Esophagus muscularis mucosa (tissue), 4 donors: ENCODE data around the gene TTI1. TPM values are rescaled to one million over a fixed set of nuclear protein-coding genes. Genes with fewer than 3 reads are reported as not detected.

Experiments
- DNase-seq: peaks from one replicate; pipeline ENCODE4 v3.0.0-alpha.2; 2017; ENCODE audit errors: extremely low spot score
- H3K27ac ChIP-seq, 4 donors: fragments of 200-600 bp; sonication (generic); replicated peaks in 1 of 4; 1 replicate in 3 of 4; 2 replicates in 1 of 4; pipeline ENCODE4 v1.5.1; 2016 to 2019; ENCODE audit warnings: mild to moderate bottlenecking in 1 of 4
- H3K27me3 ChIP-seq, 4 donors: fragments of 200-600 bp; sonication (generic); one replicate each; pipeline versions ENCODE4 v1.5.1 to v1.6.0; 2016 to 2019
- H3K36me3 ChIP-seq, 4 donors: fragments of 200-600 bp; sonication (generic); one replicate each; pipeline ENCODE4 v1.5.1; 2016 to 2019
- H3K4me1 ChIP-seq, 4 donors: fragments of 200-600 bp; sonication (generic); one replicate each; pipeline ENCODE4 v1.5.1; 2016 to 2019
- H3K4me3 ChIP-seq, 4 donors: fragments of 200-600 bp; sonication (generic); 1 replicate in 2 of 4; 2 replicates in 2 of 4; pipeline ENCODE4 v1.5.1; 2016 to 2019; ENCODE audit warnings: mild to moderate bottlenecking in 4 of 4, moderate library complexity in 1 of 4
- H3K9me3 ChIP-seq, 4 donors: fragments of 200-600 bp; sonication (generic); 1 replicate in 3 of 4; 2 replicates in 1 of 4; pipeline ENCODE4 v1.5.1; 2016 to 2019
- EP300 ChIP-seq: sonication (generic); formaldehyde crosslinking; IDR thresholded peaks from one replicate; pipeline ENCODE4 v1.6.1; 2017; ENCODE audit warnings: antibody characterized with exemption
- POLR2A ChIP-seq: fragments of 450-650 bp; IDR thresholded peaks from one replicate; pipeline ENCODE4 v1.6.1; 2017; ENCODE audit warnings: antibody characterized with exemption, moderate library complexity, mild to moderate bottlenecking, low read depth
- POLR2AphosphoS5 ChIP-seq, 2 donors: sonication (generic); formaldehyde crosslinking; IDR thresholded peaks; one replicate each; pipeline ENCODE4 v1.6.1; 2017; ENCODE audit warnings: antibody characterized with exemption in 2 of 2
- WGBS: methylation state at CpG from one replicate; pipeline ENCODE4 v1.1.5; 2018; 5-methylcytosine and 5-hydroxymethylcytosine counted together
- intact Hi-C: fragments of 100-400 bp; cut with DNase I; formaldehyde crosslinking; loops from one replicate; pipeline ENCODE4 v1.15.1; 2023
- total RNA-seq, 4 donors: library from RNA; depleted of rRNA; stranded (reverse); fragments of >200 nt; gene quantifications; one replicate each; pipeline versions ENCODE4 v1.1.0 to v1.2.1, GENCODE V29; 2016
- TF ChIP-seq, protein P1 (sequence below), 3 experiments: fragments of 200-600 bp in 2 of 3; fragments of 450-650 bp in 1 of 3; sonication (generic) in 2 of 3; IDR thresholded peaks; one replicate each; pipeline ENCODE4 v1.5.1; 2017 to 2019; ENCODE audit warnings: antibody characterized with exemption in 3 of 3, mild to moderate bottlenecking in 2 of 3, moderate library complexity in 1 of 3

TTI1 gene
- total RNA-seq, 4 donors from 2014 or later = 11.3 to 14.3 (median 12.4) TPM

DNA sequence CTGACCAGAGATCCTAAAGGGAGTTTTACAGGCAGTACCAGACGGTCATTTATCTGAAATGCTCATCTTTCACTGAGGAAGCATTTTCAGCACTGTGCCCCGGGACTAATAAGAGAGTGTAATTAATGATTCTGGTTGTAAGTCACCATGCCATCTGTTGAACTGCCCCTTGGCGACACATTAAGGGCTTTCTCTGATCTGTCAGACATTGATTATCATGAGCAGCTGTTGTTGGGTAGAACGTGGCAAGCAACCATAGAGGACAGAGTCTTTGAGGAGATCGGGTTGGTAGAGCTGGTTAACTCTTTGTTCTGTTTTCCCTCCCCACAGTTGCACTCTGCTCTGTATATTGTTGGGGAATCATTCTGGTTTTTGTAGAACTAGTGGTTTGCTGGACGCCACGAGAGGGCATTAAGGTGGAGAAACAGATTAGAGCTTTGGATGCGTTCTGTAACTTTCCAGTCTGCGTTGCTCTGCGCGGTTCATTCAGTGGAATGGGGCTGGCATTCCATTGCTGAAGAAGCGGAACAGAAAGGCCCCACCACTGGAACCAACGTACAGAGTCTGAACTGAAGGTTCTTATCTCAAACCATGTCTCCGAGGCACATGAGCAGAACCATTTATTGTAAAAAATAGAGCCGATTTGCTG is 34.6 kb upstream of the TTI1 start:
- Histone ChIP-seq H3K9me3 (no peaks in the 10 kb centered on the region), H3K27ac (peak overlapping the region in 3 of 4 donors; percentile 40 to 49 (median 44)), H3K4me3 (no peak overlapping the region), H3K27me3 (no peaks in the 10 kb centered on the region), H3K4me1 (peaks cover 8 to 34% (median 30%) of the 10 kb centered on the region in 4 donors), H3K36me3 (peaks cover 12 to 89% (median 56%) of the 10 kb centered on the region in 4 donors)
- 88% methylated on average over 15 of the region's 15 CpGs for WGBS
- intact Hi-C loops = no loop called here
- TF ChIP-seq EP300 (no peak), POLR2AphosphoS5 (IDR thresholded peaks at IDR 0.05) (no peak), POLR2A (no peak)
- TF ChIP-seq, protein P1, sequence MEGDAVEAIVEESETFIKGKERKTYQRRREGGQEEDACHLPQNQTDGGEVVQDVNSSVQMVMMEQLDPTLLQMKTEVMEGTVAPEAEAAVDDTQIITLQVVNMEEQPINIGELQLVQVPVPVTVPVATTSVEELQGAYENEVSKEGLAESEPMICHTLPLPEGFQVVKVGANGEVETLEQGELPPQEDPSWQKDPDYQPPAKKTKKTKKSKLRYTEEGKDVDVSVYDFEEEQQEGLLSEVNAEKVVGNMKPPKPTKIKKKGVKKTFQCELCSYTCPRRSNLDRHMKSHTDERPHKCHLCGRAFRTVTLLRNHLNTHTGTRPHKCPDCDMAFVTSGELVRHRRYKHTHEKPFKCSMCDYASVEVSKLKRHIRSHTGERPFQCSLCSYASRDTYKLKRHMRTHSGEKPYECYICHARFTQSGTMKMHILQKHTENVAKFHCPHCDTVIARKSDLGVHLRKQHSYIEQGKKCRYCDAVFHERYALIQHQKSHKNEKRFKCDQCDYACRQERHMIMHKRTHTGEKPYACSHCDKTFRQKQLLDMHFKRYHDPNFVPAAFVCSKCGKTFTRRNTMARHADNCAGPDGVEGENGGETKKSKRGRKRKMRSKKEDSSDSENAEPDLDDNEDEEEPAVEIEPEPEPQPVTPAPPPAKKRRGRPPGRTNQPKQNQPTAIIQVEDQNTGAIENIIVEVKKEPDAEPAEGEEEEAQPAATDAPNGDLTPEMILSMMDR (IDR thresholded peaks at IDR 0.05) = no peak
- no peak for DNase-seq

DNA sequence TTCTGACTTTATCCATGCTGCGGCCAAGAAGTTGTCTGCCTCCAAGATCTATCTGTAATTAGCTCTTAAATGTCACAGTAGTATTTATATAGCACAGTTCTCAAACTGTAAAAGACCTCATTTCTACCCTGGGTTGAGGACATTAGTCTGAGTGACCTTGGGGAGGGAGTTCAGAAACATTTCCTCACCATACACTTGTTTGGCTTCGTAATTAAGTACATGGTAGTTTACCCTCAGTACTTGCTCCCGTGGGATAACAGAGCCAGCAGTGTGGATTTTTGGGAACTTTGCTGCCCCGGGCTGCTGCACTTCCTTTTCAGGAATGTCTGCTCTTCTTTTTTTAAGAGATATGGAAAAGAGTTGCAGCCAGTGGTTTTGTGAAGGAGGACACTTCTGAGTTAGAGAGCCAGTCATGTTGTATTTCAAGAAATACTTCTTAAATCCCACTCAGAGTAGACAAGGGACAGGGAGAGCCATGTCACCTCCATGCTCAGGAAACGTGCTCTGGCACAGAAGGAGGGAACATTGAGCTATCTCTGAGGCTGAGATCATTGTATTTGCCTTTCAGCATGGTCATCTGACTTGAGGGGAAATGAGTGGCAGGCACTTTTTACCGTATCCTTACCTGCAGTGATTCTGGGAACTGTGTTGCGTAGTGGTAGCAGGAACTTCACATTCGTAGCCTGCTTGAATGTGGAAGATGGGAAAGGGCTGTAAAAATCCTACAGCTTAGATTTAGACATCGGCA is 33.9 kb upstream of the TTI1 start:
- intact Hi-C loops = no loop called here
- peaks cover 12 to 96% (median 59%) of the 10 kb centered on the region in 4 donors for H3K36me3 ChIP-seq
- H3K27me3 ChIP-seq = no peaks in the 10 kb centered on the region
- H3K27ac ChIP-seq = peak overlapping the region in 3 of 4 donors; percentile 40 to 49 (median 44)
- TF ChIP-seq POLR2AphosphoS5 (IDR thresholded peaks at IDR 0.05) = no peak
- no peak for TF ChIP-seq EP300
- TF ChIP-seq POLR2A = no peak
- TF ChIP-seq, protein P1 (IDR thresholded peaks at IDR 0.05) = no peak
- peaks cover 3 to 30% (median 25%) of the 10 kb centered on the region in 4 donors for H3K4me1 ChIP-seq
- whole genome bisulfite sequencing = 71% methylated on average over 9 of the region's 9 CpGs
- H3K9me3 ChIP-seq = no peaks in the 10 kb centered on the region
- H3K4me3 ChIP-seq = no peak overlapping the region
- DNase-seq = no peak

DNA sequence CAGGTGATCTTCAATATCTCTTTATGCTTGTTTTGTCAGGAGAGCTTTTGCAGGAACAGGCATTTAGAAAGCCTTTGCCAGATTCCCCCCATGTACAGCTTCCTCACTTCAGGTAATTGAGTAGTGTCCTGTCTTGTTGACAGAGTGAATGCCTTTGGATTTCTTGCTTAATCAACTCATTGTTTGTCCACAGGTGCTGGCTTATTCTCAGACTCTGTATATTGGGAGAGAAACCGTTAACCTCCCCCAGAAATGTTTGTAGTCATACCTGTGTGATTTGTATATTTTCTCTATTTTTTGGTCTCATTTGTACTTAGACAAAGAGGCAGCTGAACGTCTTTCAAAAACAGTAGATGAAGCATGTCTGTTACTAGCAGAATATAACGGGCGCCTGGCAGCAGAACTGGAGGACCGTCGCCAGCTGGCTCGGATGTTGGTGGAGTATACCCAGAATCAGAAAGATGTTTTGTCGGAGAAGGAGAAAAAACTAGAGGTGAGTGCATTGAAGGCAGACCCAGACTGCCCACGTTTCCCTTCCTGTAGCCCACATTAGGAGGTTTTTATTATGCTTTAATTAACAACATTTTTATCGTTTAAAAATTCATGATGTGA is 32.6 kb upstream of the TTI1 start:
- TF ChIP-seq, protein P1 (IDR thresholded peaks at IDR 0.05) = no peak
- TF ChIP-seq POLR2AphosphoS5 (IDR thresholded peaks at IDR 0.05) = no peak
- no peak for TF ChIP-seq EP300
- TF ChIP-seq POLR2A = no peak
- H3K36me3 ChIP-seq = peaks cover 12 to 96% (median 60%) of the 10 kb centered on the region in 4 donors
- H3K27me3 ChIP-seq = no peaks in the 10 kb centered on the region
- 65% methylated on average over 10 of the region's 10 CpGs for WGBS
- no peak for DNase-seq
- H3K9me3 ChIP-seq = no peaks in the 10 kb centered on the region
- intact Hi-C loops = no loop called here
- H3K4me3 ChIP-seq = no peak overlapping the region
- H3K27ac ChIP-seq = peak overlapping the region in 2 of 4 donors; percentile 40 to 49
- peaks cover 3 to 33% (median 29%) of the 10 kb centered on the region in 4 donors for H3K4me1 ChIP-seq

DNA sequence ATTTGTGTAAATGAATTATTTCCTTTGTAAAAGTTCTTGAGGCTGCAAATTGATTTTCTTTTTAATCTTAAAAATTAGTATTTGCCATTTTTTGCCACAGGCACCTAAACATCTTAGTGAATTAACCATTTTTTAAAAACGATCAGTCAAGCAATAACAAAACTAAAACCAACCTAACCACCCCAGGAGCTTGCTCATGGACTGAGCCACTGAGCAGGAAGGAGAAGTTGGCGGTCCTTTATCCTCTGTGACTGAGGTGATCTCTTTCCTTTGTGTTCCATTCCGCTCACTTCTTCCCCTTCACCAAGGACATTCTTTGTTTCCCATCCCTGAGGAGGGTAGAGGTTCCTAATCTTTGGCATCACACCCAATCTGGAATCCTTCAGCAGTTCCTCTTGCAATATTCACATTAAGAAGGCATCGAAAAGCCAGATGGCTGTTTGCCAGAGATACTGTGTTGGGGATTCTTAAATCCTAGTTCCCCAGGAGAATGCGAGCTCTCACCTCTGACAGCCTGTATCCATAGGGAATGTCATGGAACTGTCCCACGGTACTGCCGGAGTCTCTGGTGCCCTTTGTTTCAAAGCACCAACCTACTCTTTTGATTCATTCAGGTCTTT is 30.8 kb upstream of the TTI1 start:
- 70% methylated on average over 7 of the region's 7 CpGs for WGBS
- H3K36me3 ChIP-seq = peaks cover 12 to 96% (median 59%) of the 10 kb centered on the region in 4 donors
- intact Hi-C loops = no loop called here

More for the DNA sequence above, 30.8 kb upstream of the TTI1 start:
- Histone ChIP-seq H3K4me3 (no peak overlapping the region), H3K27ac (no peak overlapping the region), H3K27me3 (no peaks in the 10 kb centered on the region), H3K9me3 (no peaks in the 10 kb centered on the region), H3K4me1 (peaks cover 3 to 33% (median 29%) of the 10 kb centered on the region in 4 donors)
- no peak for DNase-seq
- TF ChIP-seq EP300 (no peak), POLR2A (no peak), POLR2AphosphoS5 (IDR thresholded peaks at IDR 0.05) (no peak)
- TF ChIP-seq, protein P1 (IDR thresholded peaks at IDR 0.05) = no peak
